Tibial nerve (tissue), 4 donors: ENCODE data around the gene RIMS4. TPM values are rescaled to one million over a fixed set of nuclear protein-coding genes. Genes with fewer than 3 reads are reported as not detected.

Experiments used
- DNase-seq, 2 donors: peaks; one replicate each; pipeline ENCODE4 v3.0.0-alpha.2; 2019; ENCODE audit warnings: low spot score in 2 of 2
- H3K27ac ChIP-seq, 4 donors: fragments of 200-600 bp; sonication (generic) in 3 of 4; one replicate each; pipeline ENCODE4 v1.5.1; 2017 to 2019; ENCODE audit warnings: mild to moderate bottlenecking in 1 of 4
- H3K27me3 ChIP-seq, 2 donors: fragments of 200-600 bp; sonication (generic) in 1 of 2; one replicate each; pipeline versions ENCODE4 v1.5.1 to v1.6.0; 2017 to 2019
- H3K36me3 ChIP-seq, 3 donors: fragments of 200-600 bp; sonication (generic); one replicate each; pipeline ENCODE4 v1.5.1; 2018 to 2019
- H3K4me1 ChIP-seq, 4 donors: fragments of 200-600 bp; sonication (generic) in 3 of 4; one replicate each; pipeline ENCODE4 v1.5.1; 2017 to 2019
- H3K4me3 ChIP-seq, 4 donors: fragments of 200-600 bp; sonication (generic) in 3 of 4; one replicate each; pipeline ENCODE4 v1.5.1; 2017 to 2019; ENCODE audit warnings: mild to moderate bottlenecking in 1 of 4, moderate library complexity in 1 of 4
- H3K9me3 ChIP-seq, 4 donors: fragments of 200-600 bp; sonication (generic) in 3 of 4; one replicate each; pipeline ENCODE4 v1.5.1; 2017 to 2019
- EP300 ChIP-seq, 2 donors: sonication (generic); formaldehyde crosslinking; IDR thresholded peaks; one replicate each; pipeline ENCODE4 v1.6.1; 2017; ENCODE audit warnings: antibody characterized with exemption in 2 of 2, mild to moderate bottlenecking in 1 of 2
- POLR2A ChIP-seq, 2 donors: fragments of 450-650 bp; IDR thresholded peaks; one replicate each; pipeline ENCODE4 v1.6.1; 2017; ENCODE audit warnings: antibody characterized with exemption in 2 of 2, mild to moderate bottlenecking in 2 of 2, moderate library complexity in 2 of 2
- WGBS, 2 donors: methylation state at CpG; one replicate each; pipeline ENCODE4 v1.1.5; 2018; 5-methylcytosine and 5-hydroxymethylcytosine counted together
- total RNA-seq, 4 donors: library from RNA; depleted of rRNA; stranded (reverse); fragments of >200 nt; gene quantifications; one replicate each; pipeline ENCODE4 v1.1.0, GENCODE V29; 2016
- TF ChIP-seq, protein P1 (sequence below), 5 experiments: fragments of 200-600 bp in 3 of 5; fragments of 450-650 bp in 2 of 5; sonication (generic) in 3 of 5; IDR thresholded peaks; one replicate each; pipeline ENCODE4 v1.5.1; 2016 to 2019; ENCODE audit warnings: antibody characterized with exemption in 5 of 5, mild to moderate bottlenecking in 3 of 5, moderate library complexity in 2 of 5

RIMS4 gene
- 1 to 10 TPM in 2 of 4 donors, under 1 TPM in 2; 0.21 to 4.7 (median 1.7) TPM for total RNA-seq

DNA sequence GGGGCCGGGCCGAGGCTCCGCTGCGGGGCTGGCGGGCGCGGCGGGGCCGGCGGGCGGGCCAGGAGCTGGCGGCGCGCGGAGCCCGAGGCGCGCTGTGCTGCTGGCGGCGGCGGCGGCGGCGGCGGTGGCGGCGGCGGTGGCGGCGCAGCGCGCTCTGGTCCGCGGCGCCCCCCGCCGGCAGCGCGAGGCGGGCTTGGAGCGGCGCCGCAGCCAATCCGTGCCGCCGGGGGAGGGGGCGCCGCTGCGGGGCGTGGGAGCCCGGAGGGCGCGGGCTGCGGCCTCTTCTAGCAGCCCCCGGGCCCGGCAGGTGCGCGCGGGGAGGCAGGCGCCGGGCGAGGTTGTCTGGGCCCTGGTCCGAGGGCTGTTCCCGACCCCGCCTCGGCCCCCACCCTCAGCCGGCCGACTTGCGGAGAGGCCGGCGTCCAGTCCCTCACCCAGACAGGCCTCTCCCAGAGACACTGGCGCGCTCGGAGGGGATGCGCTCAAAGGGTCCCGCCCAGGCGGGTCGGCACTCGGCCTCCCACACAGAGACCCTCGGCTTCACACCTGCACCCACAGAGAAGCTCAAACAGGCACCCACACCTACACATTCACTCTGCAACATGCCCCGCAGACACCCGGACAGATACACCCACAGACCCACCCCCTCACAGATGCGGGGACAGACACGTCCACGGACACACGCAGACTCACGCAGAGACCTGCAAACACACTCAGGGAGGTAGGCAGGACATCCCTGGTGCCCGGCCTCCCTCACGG, at the start of gene RIMS4:
Gene RIMS4 (minus strand): TSS at position 156 of the 759 bp plus-strand sequence. CDS start 275 bp downstream, outside the sequence.
- peaks cover 0 to 61% of the 10 kb centered on the region in 2 donors for H3K27me3 ChIP-seq

DNA sequence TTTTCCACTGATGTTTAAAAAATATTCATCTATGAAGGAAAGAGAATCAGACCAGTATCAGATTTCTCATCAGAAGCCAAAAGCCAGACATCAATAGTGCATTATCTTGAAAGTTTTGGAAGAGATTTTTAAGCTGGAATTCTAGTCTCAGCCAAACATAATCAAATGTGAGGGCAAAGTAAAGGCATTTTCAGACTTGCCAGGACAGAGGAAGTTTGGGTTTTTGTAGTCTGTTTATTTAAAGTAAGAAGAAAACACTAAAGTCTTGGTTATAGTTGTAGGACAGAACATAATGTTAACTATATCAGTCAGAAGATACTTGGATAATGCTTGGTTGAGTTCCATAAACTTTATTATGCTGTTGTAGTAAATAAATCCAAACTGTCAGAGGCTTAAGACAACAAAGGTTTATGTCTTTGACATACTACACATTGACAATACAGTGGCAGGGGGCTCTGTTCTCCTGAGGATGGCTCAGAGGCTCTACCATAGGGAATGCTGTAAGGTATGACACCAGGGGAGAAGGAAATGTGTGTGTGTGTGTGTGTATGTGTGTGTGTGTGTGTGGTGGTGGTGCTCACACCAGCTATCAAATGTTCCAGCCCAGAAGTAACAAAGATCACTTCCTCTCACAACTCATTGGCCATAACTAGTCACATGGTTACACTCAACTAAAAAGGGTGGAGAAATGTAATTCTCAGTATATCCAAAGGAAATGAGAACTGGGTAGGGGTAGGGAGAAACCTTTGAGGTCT, 48.4 kb upstream of the RIMS4 start:
- no peaks in the 10 kb centered on the region for H3K36me3 ChIP-seq
- DNase-seq, result no peak
- TF ChIP-seq, protein P1, sequence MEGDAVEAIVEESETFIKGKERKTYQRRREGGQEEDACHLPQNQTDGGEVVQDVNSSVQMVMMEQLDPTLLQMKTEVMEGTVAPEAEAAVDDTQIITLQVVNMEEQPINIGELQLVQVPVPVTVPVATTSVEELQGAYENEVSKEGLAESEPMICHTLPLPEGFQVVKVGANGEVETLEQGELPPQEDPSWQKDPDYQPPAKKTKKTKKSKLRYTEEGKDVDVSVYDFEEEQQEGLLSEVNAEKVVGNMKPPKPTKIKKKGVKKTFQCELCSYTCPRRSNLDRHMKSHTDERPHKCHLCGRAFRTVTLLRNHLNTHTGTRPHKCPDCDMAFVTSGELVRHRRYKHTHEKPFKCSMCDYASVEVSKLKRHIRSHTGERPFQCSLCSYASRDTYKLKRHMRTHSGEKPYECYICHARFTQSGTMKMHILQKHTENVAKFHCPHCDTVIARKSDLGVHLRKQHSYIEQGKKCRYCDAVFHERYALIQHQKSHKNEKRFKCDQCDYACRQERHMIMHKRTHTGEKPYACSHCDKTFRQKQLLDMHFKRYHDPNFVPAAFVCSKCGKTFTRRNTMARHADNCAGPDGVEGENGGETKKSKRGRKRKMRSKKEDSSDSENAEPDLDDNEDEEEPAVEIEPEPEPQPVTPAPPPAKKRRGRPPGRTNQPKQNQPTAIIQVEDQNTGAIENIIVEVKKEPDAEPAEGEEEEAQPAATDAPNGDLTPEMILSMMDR (IDR thresholded peaks at IDR 0.05), result no peak
- no peak for TF ChIP-seq POLR2A (IDR thresholded peaks at IDR 0.05)
- no peak for TF ChIP-seq EP300 (IDR thresholded peaks at IDR 0.05)
- H3K4me3 ChIP-seq, result no peak overlapping the region
- no peak overlapping the region for H3K27ac ChIP-seq
- H3K9me3 ChIP-seq, result no peaks in the 10 kb centered on the region
- H3K4me1 ChIP-seq, result peaks cover 0 to 26% (median 7%) of the 10 kb centered on the region in 4 donors
- H3K27me3 ChIP-seq, result no peaks in the 10 kb centered on the region

More for the DNA sequence above, at the start of gene RIMS4:
- H3K9me3 ChIP-seq, result peaks cover 0 to 19% (median 0%) of the 10 kb centered on the region in 4 donors
- no peak for DNase-seq
- peak within 1 kb of the TSS in 2 of 4 donors; percentile 1 to 42 for H3K4me3 ChIP-seq
- peaks cover 0 to 11% (median 0%) of the 10 kb centered on the region in 4 donors for H3K4me1 ChIP-seq
- H3K36me3 ChIP-seq, result no peaks in the 10 kb centered on the region
- WGBS, 2 donors, result 10 to 38% methylated on average over 13 to 38 of the region's 89 CpGs
- TF ChIP-seq POLR2A (IDR thresholded peaks at IDR 0.05), result no peak
- TF ChIP-seq, protein P1 (IDR thresholded peaks at IDR 0.05), result no peak
- no peak for TF ChIP-seq EP300 (IDR thresholded peaks at IDR 0.05)
- peak within 1 kb of the TSS in 1 of 4 donors; percentile 22 for H3K27ac ChIP-seq

DNA sequence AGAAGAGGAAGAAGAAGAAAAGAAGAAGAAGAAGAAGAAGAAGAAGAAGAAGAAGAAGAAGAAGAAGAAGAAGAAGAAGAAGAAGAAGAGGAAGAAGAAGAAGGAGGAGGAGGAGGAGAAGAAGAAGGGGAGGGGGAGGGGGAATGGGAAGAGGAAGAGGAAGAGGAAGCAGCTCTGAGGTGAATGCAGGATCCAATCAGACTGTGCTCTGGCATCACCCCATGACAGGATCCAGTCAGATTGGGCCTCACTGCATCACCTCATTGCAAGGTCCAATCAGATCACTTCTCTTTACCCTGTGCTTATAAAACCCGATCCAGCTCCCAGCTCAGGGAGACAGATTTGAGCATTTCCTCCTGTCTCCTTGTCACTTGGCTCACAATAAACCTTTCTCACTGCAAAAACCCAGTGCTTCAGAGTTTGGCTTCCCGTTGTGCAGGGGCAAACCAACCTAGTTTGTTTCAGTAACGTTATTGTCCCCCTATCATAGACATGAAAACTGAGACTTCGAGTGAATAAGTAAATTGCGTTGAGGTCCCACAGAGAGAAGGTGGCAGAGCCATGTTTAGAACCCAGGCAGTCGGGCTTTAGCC, 46.6 kb upstream of the RIMS4 start:
- Histone ChIP-seq H3K36me3 (no peaks in the 10 kb centered on the region), H3K9me3 (no peaks in the 10 kb centered on the region), H3K27me3 (no peaks in the 10 kb centered on the region), H3K4me3 (no peak overlapping the region), H3K27ac (no peak overlapping the region), H3K4me1 (peaks cover 0 to 13% (median under 1%) of the 10 kb centered on the region in 4 donors)
- DNase-seq, result no peak
- 83 to 91% methylated on average over 6 of the region's 6 CpGs for WGBS, 2 donors
- TF ChIP-seq EP300 (IDR thresholded peaks at IDR 0.05) (no peak), POLR2A (IDR thresholded peaks at IDR 0.05) (no peak)
- TF ChIP-seq, protein P1 (IDR thresholded peaks at IDR 0.05), result no peak

DNA sequence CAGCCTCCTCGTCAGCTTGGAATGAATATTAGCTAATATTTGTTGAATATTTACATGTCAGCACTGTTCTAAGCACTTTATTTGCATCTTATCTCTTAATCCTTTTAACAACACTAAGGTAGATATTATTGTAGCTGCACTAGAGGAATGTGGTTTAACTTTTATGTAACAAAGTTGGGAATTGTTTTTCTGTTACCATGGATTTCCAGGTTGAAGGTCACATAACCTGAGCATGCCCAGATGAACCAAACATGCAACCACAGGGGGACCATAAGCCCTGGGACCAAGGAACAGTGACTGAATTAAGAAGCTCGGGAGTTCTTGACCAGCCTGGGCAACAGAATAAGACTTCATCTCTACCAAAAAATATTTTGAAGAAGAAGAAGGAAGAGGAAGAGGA, 46.1 kb upstream of the RIMS4 start:
- no peaks in the 10 kb centered on the region for H3K36me3 ChIP-seq
- no peak for TF ChIP-seq EP300 (IDR thresholded peaks at IDR 0.05)
- TF ChIP-seq, protein P1 (IDR thresholded peaks at IDR 0.05), result no peak
- TF ChIP-seq POLR2A (IDR thresholded peaks at IDR 0.05), result no peak
- WGBS, 2 donors, result 61 to 79% methylated on average over 2 of the region's 2 CpGs
- no peak overlapping the region for H3K4me3 ChIP-seq
- H3K9me3 ChIP-seq, result no peaks in the 10 kb centered on the region
- H3K27ac ChIP-seq, result no peak overlapping the region
- no peaks in the 10 kb centered on the region for H3K27me3 ChIP-seq
- no peak for DNase-seq
- peaks cover 0 to 8% (median 0%) of the 10 kb centered on the region in 4 donors for H3K4me1 ChIP-seq
